ELR (cell line): ENCODE data around the gene KRTAP5-6.
"Not testable (repeated sequence)": the region's sequence is repeated elsewhere in the genome, so short reads cannot be mapped to it uniquely, and the experiment has no call there.

Experiments used
- DNase-seq: peaks from one replicate; pipeline ENCODE4 v3.0.0-alpha.2; 2015; ENCODE audit warnings: low read depth

Gene KRTAP5-6

DNA sequence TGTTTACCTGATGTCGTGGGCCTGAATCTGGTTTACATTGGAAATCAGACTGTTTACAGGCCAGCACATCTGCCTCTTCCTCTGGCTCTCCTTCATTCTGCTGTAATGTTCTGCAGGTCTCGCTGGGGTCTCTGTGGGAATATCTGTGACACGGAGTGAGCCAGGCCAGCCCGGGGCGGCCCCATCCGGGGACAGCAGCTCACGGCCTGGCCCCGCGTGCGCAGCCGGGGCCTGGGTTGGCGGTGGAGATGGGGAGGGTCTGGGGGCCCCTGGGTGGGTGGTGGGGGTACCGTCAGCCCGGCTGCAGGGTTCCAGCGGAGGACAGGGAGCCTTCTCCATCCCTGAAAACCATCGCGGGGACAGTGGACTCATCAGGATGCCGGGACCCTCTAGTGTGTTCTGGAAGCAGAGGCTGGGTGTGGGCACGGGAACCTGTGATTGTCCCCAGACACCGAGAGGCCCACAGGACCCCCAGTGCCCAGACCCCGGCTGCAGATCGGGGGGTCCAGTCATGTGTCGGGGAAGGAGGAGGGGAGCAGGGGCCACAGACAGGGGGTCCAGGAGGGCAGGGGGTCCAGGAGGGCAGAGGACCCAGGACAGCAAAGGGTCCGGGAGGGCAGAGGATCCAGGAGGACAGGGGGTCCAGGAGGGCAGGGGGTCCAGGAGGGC lies 13.0 kb upstream of the KRTAP5-6 start:
- DNase-seq: not testable (repeated sequence)

DNA sequence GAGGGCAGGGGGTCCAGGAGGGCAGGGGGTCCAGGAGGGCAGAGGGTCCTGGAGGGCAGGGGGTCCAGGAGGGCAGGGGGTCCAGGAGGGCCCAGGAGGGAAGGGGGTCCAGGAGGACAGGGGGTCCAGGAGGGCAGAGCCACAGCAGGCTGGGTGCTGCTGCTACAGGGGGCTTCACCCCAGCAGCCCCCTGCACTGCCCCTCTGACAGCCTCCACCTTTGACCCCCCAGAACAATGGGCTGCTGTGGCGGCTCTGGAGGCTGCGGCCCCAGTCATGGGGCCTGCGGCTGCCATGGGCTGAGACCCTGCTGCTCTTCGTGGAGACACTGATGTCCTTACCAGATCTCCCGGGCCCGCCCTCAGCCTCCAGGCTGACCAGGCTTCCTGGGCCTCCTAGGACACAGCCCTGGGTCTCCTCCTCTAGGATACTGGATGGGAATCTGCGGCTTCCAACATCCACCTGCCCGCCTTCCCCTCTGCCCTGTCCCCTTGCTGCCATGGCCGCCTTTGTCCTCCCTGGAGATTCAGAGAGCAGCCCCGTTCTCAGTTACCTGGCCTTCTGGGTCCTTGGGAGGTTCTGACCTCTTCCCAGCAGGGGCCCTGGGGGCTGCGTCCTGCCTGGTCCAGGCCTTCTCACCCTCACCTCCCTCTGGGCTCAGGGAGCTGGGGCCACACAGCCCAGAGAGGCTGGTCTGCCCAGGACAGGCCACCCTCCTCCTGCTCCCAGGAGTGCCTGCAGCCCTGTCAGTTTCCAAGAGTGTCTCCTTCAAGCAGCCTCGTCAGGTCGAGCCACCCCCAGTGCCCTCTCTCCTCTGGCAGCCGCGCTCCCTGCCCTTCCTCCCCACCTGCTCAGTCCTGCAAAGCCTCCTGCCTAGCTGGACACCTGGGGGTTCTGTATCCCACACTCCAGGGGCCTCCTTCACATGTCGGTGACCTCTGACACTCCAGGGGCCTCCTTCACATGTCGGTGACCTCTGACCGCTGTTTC lies 11.8 kb upstream of the KRTAP5-6 start:
- DNase-seq: not testable (repeated sequence)

DNA sequence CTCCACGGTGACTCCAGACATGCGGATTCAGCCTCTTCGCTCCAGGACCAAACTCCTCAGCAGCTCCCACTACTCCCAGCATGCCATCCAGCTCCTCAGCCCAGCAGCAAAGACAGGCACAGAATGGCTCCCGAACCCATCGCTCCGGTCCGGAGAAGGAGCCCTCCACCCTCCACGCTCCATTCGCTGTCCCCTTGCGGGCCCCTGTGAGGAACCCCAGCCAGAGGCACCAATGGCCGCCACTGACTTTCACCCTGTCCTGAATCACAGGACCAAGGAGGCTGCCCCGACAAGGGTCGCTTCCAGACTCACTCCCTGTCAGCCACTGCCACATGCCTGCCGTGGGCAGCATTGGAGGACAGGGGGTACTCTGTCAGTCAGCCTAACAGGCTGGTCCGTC lies 10.8 kb upstream of the KRTAP5-6 start:
- not testable (repeated sequence) for DNase-seq

DNA sequence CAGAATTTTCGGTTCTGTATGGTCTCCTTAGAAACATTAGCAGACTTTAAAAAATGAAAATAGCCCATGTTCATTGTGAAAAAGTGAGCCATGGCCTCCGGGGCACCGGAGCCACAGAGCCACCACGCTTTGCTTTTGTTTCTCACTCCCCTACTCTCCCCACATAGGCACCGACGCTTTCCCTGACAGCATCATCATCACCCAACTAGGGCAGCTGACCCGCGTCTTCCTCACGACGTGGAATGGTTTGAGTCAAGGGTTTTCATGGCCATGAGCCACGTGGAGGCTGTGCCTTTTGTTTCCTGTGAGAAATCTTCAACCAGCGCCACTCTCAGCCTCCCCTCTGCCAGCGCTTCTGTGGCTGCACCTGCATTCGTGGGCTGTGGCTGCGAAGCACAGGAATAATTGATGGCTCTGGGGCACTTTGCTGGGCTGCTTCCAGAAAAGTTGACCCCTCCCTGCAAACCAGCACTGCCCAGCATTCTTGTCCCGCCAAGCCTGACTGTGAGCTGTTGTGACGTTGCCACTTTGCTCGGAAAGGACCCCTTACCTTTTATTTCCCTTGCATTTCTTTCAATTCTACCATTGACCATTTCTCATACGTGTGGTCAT lies 8.6 kb upstream of the KRTAP5-6 start:
- not testable (repeated sequence) for DNase-seq

DNA sequence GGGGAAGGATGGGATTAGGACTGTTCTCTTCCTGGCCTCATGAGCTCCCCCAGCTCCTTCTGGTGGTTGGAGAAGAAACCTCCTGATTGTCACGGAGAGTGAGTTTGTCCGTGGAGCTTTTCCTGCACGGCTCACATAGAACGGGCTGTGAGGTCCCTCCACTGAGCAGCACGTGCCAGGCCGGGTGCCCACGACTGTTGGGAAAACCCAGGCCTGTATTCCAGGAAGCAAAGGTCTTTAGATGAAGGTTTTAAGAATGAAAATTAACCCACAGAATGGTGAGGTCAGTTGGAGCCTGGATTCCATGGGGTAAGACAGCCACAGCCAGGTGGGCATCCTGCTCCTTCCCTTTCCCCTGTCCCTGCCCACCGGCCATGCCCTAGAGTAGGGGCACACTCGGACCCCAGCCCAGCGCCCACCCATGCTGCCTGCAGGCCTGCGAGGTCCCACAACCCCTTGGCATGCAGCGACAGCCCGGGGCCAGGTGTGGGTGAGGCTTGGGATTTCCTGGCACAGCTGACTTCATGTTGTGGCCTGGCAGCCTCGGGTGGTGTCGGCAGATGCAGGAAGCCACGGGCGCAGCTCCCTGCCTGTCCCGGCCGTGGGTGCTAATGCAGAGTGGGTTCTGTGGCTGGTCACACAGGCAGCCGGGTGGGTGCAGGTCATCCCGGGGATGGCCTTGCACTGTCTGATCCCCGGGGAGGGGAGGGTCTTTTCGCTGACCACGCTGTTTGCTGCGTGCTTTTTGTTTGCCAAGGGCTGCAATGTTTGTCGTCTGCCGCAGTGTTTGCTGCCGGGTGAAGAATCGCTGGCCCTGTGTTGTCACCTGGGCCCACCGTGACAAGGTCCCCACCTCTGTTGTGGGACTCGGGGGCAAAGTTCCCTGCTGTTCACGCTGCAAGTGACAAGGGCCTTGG lies 7.5 kb upstream of the KRTAP5-6 start:
- not testable (repeated sequence) for DNase-seq

DNA sequence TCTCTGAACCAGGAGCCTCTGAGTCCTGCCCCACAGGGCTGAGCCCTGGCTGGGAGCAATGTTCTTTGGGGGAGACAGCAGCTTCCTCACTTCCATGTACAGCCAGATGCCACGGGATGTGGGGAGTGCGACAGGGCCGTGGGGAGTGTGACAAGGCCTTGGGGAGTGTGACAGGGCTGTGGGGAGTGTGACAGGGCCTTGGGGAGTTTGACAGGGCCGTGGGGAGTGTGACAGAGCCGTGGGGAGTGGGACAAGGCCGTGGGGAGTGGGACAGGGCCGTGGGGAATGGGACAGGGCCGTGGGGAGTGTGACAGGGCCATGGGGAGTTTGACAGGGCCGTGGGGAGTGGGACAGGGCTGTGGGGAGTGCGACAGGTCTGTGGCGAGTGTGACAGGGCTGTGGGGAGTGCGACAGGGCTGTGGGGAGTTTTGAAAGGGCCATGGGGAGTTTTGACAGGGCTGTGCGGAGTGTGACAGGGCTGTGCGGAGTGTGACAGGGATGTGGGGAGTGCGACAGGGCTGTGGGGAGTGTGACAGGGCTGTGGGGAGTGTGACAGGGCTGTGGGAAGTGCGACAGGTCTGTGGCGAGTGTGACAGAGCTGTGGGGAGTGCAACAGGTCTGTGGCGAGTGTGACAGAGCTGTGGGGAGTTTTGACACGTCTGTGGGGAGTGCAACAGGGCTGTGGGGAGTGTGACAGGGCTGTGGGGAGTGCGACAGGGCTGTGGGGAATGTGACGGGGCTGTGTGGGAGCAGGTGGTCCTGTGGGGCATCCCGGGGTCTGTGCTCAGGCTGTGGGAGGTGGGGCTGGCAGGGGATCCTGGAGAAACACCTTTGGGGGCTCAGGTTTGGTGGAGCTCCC lies 6.6 kb upstream of the KRTAP5-6 start:
- DNase-seq: no peak

DNA sequence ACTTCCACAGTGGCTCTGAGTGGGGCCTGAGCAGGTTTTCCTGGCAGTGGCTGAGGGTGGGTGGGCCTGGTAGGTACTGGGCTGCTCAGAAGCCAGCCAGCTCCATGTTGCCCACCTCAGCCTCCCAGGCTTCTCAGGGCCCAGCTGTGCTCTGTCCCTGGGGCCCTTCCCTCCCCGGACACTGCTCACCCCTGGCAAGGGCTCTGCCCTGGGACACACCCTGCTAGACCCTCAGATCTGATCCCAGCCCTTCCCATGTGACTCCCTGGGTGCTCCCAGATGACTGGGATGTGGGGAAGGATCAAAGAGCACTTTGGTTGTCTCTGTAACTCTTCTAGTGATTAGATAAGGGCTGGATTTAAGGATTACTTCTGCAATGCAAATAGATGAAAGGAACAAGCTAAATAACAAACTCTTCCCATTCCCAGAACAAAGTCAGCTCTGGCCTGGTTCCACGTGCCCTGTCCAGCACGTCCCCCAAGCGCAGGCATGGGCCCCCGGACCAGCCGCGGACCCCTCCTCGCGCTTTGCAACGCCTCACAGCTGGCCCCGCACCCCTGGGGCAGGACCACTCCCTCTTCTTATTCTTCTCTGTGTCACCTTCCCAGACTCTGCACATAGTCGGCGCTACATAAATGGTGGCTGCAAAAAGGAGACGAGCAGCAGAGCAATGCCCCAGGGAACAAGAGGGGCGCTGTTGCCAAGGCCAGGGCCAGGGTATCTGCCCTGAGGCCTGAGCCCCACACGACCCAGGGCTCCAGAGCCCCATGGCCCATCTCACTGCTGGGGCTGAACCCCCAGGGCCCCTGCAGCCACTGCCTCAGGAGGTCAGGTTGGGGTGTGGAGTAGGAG lies 5.7 kb upstream of the KRTAP5-6 start:
- no peak for DNase-seq

DNA sequence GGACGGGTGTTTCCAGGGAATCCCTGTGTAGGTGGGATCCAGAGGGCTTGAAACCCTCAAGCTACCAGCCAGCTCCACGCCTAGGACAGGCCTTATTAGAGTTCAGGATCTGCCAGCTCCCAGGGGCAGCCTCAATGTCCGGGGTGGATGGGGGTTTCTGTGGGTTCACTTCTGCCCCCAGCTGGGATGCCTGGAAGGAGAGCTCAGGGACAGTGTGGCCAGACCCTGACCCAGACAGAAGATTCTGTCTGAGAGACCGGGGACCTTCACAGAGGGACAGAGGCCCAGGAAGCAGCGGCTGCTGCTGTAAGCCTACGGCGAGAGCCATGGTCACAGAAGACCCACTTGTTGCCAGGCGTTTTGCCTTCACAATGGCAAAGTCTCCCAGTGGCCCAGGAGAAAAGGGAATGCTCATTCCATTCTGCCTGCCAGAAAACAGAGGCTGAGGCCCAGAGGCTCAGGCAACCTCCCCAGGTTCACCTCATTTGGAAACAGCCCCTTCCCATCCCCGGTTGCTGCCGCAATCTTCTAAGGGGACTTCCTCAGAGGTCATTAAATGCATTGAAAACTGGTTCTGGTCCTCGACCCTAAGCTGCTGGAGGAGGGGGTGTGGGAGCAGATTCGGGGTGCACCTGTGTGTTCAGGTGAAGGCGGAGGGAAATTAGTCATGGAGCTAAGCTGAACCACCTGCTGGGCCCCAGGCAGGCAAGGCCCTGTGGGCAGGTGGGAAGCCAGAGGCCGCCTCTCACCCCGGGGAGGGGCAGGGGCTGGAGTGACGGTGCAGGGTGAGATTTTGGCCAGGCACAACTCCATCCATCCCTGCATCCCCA lies 4.9 kb upstream of the KRTAP5-6 start:
- DNase-seq: no peak

DNA sequence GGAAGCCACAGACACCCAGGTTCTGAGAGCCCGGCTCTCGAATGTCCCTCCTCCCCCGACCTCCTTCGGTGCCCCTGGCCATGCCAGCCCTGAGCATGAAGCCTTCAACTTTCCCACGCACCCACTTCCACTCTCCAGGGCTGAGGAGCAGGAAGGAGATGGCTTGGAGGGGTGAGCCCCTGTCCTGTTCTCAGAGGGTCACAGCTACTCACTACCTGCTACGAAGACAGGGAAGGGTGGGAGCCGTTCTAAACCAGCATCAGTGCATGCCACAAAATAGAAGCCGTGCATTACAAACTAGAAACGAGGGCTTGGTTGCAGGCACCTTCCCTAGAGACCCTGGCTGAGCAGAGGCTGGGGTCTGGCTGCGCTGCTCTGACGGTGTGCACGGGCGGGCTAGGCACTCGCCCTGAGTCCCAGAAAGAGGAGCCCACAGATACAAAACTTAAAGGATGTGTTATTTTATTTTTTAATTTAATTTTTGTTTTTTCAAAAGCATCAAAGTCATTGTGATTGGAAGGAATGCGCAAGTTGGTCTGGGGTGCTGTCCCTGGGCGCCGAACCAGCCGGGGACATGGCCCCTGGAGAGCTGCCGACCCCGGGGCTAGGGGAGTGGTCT lies 4.2 kb upstream of the KRTAP5-6 start:
- DNase-seq: no peak

DNA sequence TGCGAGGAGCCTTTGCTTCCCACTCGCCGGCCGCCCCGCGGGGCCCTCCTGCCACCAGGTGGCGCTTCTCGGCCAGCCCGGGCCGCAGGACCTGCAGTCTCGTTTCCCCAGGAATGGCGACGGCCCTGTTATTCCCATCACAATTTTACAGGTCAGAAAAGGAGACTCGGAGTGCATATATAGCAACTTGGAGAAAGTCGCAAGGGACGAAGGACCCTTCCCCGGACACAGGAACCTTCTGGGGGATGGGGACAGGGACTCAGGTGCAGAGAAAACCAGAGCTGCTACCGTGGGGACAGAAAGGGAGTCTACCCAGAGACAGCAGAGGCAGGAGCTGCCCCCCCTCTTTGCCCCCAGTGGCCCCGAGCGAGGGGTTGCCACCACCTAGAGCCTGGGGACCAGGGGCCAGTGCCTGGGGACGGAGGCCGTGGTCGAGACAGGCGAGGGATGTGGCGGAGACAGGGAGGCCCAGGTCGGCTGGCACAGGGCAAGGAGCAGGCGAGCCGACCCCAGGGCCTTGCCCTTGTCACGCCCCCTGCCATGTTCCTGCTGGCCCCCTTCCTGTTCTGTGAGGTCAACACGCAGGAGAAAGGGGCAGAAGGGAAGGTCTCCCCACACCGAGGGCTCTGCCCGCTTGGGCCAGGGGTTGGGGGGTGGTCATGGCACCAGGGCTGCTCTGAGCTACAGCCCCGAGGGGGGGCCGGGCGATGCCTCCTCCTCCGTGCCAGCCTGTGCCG lies 3.5 kb upstream of the KRTAP5-6 start:
- DNase-seq: peak; percentile 66

DNA sequence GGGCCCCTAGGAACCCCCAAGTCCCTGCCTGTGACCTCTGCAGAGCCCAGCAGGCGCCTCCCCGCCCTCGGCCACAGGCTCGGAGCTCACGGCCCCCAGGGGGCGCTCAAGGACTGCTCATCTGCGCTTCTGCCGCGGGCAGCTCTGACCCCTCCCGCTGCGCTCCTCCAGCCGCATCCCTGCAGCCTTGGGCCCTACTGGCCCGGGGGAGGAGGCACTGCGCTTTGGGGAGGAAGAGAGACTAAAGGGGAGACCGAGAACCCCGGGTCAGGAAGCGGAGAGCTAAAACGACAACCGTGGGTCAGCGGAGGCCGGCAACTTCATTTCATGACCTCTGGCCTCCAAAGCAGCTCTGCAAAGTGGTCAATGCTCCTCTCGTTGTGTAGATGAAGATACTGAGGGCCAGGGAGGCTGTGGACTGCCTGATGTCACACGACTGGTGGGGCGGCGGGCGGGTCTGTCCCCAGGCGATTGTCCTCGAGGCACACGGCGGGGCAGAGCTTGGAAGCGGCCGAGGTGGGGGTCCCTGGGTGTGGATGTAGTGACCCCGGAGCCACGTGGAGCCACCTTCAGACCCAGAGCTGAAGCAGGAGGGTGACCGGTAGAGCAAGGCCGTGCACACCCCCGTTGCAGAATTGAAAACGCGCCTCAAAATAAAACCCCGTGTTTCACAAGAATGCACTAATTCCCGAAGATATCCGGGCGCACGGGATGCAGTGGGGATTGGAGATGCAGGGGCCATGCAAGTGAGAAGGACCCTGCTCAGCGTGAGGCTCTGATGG lies 2.7 kb upstream of the KRTAP5-6 start:
- peak; percentile 79 for DNase-seq

DNA sequence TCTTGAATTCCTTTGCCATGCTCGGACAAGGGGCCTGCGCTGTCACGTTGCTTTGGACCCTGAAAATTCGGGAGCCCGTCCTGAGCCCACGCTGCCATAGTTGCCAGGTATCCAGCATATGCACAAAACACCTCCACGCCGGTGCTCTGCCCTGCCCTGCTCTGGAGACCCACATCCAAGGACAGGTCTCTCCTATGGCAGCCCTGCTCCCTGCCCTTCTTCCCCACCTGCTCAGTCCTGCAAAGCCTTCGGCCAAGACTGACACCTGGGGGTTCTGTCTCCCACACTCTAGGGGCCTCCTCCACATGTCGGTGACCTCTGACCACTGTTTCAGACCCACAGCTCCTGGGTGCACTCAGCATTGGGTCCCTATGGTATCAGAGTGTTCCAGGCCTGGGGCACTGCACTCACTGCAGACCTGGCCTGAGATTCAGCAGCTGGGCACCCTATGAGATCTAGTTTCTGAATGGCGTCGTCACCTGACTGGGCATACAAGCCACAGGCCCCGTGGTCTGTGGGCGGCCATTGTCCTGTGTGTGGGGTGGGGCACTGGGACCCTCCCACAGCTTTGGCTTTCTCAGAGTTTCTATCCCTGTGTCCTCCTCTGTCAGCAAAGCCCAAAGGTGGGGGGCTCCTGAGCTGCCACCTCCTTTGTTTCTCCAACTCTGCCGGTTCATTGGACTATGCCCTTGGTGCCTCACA lies 2.0 kb upstream of the KRTAP5-6 start:
- no peak for DNase-seq

DNA sequence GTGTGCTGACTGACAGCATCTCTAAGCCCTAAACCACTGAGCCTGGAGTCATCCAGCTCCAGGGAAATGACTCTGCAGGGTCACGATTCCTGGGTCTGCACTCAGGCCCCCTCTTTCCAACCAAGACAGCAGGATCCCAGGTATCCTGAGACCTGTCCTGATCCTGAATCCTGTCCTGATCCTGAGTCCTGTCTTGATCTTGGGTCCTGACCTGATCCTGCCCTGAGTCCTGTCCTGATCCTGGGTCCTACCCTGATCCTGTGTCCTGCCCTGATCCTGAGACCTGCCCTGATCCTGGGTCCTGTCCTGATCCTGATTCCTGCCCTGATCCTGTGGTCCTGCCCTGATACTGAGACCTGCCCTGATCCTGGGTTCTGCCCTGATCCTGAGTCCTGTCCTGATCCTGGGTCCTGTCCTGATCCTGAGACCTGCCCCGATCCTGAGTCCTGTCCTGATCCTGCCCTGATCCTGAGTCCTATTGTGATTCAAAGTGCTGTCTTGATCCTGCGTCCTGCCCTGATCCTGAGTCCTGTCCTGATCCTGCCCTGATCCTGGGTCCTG lies 1.4 kb upstream of the KRTAP5-6 start:
- DNase-seq: no peak

DNA sequence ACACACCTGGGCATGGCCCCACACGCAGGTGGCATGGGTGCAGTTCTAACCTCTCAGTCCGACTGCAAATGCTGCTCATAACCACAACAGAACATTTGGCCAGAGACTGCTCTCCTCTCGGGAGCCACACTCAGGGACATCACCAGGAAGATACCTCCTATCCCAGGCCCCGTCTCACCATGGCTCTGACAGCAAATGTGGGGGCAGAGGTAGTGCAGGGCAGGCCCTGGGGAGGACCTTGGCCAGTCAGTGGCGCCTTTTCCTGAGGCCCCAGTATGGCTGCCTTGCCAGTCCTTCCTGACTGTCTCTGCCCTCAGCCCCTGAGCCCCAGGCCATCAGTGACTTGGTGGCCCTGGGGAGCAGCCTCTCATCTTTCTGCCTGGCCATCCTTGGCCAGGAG lies 2.8 kb downstream of the KRTAP5-6 start:
- no peak for DNase-seq

DNA sequence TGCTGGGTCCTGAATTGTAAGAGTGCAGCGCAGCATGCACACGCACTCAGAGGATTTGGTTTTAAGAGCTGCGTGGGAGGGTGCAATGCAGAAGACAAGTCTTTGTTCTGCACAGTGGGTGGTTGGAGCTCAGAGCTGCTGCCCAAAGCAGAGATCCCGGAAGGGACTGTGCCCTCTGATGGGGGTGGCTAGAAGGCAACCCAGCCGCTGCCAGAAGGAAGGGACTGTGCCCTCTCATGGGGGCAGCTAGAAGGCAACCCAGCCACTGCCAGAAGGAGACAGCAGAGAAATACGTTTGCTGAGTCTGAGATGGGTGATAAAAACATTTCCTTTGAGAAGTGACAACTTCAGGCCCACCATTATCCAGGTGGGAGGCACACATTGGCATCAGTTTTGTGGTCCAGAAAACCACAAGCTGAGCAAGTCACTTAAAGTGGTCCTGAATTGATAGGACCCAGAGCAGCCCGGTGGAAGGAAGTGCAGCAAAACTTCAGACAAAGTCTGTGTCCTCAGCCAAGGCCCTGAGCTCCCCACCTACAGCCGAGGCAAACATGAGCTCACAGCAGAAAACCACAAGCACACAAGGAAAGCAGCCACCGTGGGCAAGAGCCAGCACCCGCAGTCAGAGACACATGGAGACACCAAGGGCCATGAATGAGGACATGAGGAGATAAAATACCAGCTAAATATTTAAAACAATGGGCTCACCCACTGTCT lies 4.3 kb downstream of the KRTAP5-6 start:
- DNase-seq: no peak
